ENCODE data around the gene DPP10.

Gene DPP10

GRCh38 chr2:114577657-114578056 lies 135.2 kb downstream of the DPP10 start:
- TF ChIP-seq CTCF (IDR thresholded peaks at IDR 0.05; ENCODE audit: low read depth, low read length, missing control alignments) = no peak
- DNase-seq (ENCODE audit: low read depth) = no peak
- no peak overlapping the region for H3K4me3 ChIP-seq (ENCODE audit: low read depth, low read length)

DNA sequence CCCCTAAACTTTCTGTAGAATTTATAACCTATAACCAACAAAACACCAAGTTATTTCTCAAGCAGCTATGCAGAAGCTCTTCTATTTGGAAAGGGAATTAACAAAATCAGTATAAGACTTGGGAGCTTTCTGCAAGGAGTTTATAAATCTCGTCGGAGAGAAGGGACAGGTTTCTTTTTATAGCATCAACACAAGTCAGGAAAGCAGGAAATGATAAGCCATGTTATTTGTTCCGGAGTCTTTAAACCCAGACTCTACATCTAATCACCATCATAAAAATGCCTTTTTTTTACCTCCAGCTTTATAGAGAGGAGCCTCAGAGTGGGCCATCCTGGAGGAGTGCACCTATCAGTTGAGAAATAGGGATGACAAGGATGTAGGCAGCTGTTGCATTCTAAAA lies 137.1 kb downstream of the DPP10 start:
- no peak for TF ChIP-seq CTCF (IDR thresholded peaks at IDR 0.05; ENCODE audit: low read depth, low read length, missing control alignments)
- no peak for DNase-seq (ENCODE audit: low read depth)
- no peak overlapping the region for H3K4me3 ChIP-seq (ENCODE audit: low read depth, low read length)

DNA sequence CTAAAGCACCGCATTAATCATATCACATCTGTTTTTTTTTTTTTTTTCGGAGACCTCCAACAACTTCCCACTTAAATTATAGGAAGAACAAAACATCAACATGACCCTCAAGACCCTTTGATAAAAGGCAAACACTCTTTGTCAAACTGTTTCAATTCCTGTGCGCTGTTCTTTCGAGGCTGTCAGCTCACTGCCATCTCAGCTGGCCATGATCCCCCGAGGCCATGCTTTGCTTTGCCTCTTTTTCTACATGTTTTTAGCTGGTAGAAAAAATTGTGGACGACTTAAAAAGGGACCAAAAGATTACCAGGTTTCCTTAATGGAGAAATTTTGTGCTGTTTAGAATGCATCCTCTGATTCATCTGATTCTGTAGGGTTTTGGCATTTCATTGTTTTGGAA lies 138.2 kb downstream of the DPP10 start:
- no peak for TF ChIP-seq CTCF (IDR thresholded peaks at IDR 0.05; ENCODE audit: low read depth, low read length, missing control alignments)
- no peak overlapping the region for H3K4me3 ChIP-seq (ENCODE audit: low read depth, low read length)
- DNase-seq (ENCODE audit: low read depth) = no peak

GRCh38 chr2:114598329-114598728 lies 155.9 kb downstream of the DPP10 start:
- TF ChIP-seq CTCF (IDR thresholded peaks at IDR 0.05; ENCODE audit: low read depth, low read length, missing control alignments) = no peak
- no peak for DNase-seq (ENCODE audit: low read depth)

GRCh38 chr2:114609203-114609602 lies 166.8 kb downstream of the DPP10 start:
- no peak overlapping the region for H3K4me3 ChIP-seq (ENCODE audit: low read depth, low read length)
- DNase-seq (ENCODE audit: low read depth) = no peak
- TF ChIP-seq CTCF (IDR thresholded peaks at IDR 0.05; ENCODE audit: low read depth, low read length, missing control alignments) = no peak

More at GRCh38 chr2:114598329-114598728, 155.9 kb downstream of the DPP10 start:
- H3K4me3 ChIP-seq (ENCODE audit: low read depth, low read length) = no peak overlapping the region

GRCh38 chr2:114609801-114610200 lies 167.4 kb downstream of the DPP10 start:
- DNase-seq (ENCODE audit: low read depth) = no peak
- no peak overlapping the region for H3K4me3 ChIP-seq (ENCODE audit: low read depth, low read length)
- no peak for TF ChIP-seq CTCF (IDR thresholded peaks at IDR 0.05; ENCODE audit: low read depth, low read length, missing control alignments)

GRCh38 chr2:114610677-114611076 lies 168.2 kb downstream of the DPP10 start:
- no peak for DNase-seq (ENCODE audit: low read depth)

More at GRCh38 chr2:114610677-114611076, 168.2 kb downstream of the DPP10 start:
- no peak for TF ChIP-seq CTCF (IDR thresholded peaks at IDR 0.05; ENCODE audit: low read depth, low read length, missing control alignments)
- H3K4me3 ChIP-seq (ENCODE audit: low read depth, low read length) = no peak overlapping the region
